Transverse colon (tissue), 4 donors: ENCODE data around the gene MPND. TPM values are rescaled to one million over a fixed set of nuclear protein-coding genes. Genes with fewer than 3 reads are reported as not detected.
A peak's percentile ranks its signal among the peaks of the same experiment; 100 is the strongest.

ENCODE experiments used
- DNase-seq: peaks from one replicate; pipeline ENCODE4 v3.0.0-alpha.2; 2019
- H3K27ac ChIP-seq, 4 donors: fragments of 200-600 bp; sonication (generic); 2 replicates each; pipeline ENCODE4 v1.5.1; 2016 to 2018; ENCODE audit warnings: inconsistent platforms in 4 of 4
- H3K27me3 ChIP-seq: fragments of 200-600 bp; sonication (generic); 2 replicates; pipeline ENCODE4 v1.5.1; 2017; ENCODE audit warnings: inconsistent platforms
- H3K36me3 ChIP-seq, 4 donors: fragments of 200-600 bp; sonication (generic); 2 replicates each; pipeline ENCODE4 v1.5.1; 2017 to 2019; ENCODE audit warnings: inconsistent platforms in 4 of 4
- H3K4me1 ChIP-seq, 4 donors: fragments of 200-600 bp; sonication (generic); 2 replicates each; pipeline ENCODE4 v1.5.1; 2017 to 2020; ENCODE audit warnings: inconsistent platforms in 4 of 4
- H3K4me3 ChIP-seq, 4 donors: fragments of 200-600 bp; sonication (generic); 1 replicate in 1 of 4; 2 replicates in 3 of 4; pipeline versions ENCODE4 v1.5.1 to v1.6.1; 2017 to 2019; ENCODE audit warnings: inconsistent platforms in 4 of 4
- H3K9me3 ChIP-seq, 2 donors: fragments of 200-600 bp; sonication (generic); 2 replicates each; pipeline ENCODE4 v1.5.1; 2017 to 2019; ENCODE audit warnings: inconsistent platforms in 2 of 2
- EP300 ChIP-seq: sonication (generic); formaldehyde crosslinking; IDR thresholded peaks from one replicate; pipeline ENCODE4 v1.6.1; 2017; ENCODE audit warnings: antibody characterized with exemption, low read depth
- POLR2A ChIP-seq: fragments of 450-650 bp; IDR thresholded peaks from one replicate; pipeline ENCODE4 v1.6.1; 2016; ENCODE audit warnings: antibody characterized with exemption, mild to moderate bottlenecking, moderate library complexity
- POLR2AphosphoS5 ChIP-seq, 3 donors: sonication (generic); formaldehyde crosslinking; IDR thresholded peaks; one replicate each; pipeline ENCODE4 v1.6.1; 2016; ENCODE audit warnings: antibody characterized with exemption in 3 of 3
- WGBS, 2 donors: methylation state at CpG; one replicate each; pipeline ENCODE4 v1.1.5; 2018; ENCODE audit warnings: low coverage in 1 of 2; 5-methylcytosine and 5-hydroxymethylcytosine counted together
- in situ Hi-C, 4 donors: fragments of 200-750 bp; cut with MboI; loops; one replicate each; pipeline versions ENCODE4 v1.15.0 to v1.15.1; 2017; ENCODE audit warnings: low sequenced_read_pairs in 3 of 4, low pct_ligation_motif_present in 1 of 4, low pct_unique_long_range_greater_than_20kb in 1 of 4
- intact Hi-C: fragments of 100-400 bp; cut with DNase I; formaldehyde crosslinking; loops from one replicate; pipeline ENCODE4 v1.15.1; 2023; ENCODE audit warnings: low total_unique reads
- total RNA-seq, 4 donors: library from RNA; depleted of rRNA; stranded (reverse); fragments of >200 nt; gene quantifications; one replicate each; pipeline ENCODE4 v1.1.0, GENCODE V29; 2016
- TF ChIP-seq, protein P1 (sequence below), 5 experiments: fragments of 200-600 bp in 3 of 5; fragments of 450-650 bp in 2 of 5; sonication (generic) in 3 of 5; IDR thresholded peaks; 1 replicate in 2 of 5; 2 replicates in 3 of 5; pipeline ENCODE4 v1.5.1; 2016 to 2017; ENCODE audit warnings: antibody characterized with exemption in 5 of 5, inconsistent platforms in 3 of 5, mild to moderate bottlenecking in 2 of 5, moderate library complexity in 1 of 5

Gene MPND
- total RNA-seq, 4 donors from 2014 or later: 16.5 to 96.5 (median 33.7) TPM

GRCh38 chr19:4357921-4358326, 14.6 kb downstream of the MPND start:
- no peaks in the 10 kb centered on the region for H3K9me3 ChIP-seq
- no peaks in the 10 kb centered on the region for H3K4me1 ChIP-seq
- no peaks in the 10 kb centered on the region for H3K27me3 ChIP-seq
- no peak for TF ChIP-seq EP300
- TF ChIP-seq, protein P1, sequence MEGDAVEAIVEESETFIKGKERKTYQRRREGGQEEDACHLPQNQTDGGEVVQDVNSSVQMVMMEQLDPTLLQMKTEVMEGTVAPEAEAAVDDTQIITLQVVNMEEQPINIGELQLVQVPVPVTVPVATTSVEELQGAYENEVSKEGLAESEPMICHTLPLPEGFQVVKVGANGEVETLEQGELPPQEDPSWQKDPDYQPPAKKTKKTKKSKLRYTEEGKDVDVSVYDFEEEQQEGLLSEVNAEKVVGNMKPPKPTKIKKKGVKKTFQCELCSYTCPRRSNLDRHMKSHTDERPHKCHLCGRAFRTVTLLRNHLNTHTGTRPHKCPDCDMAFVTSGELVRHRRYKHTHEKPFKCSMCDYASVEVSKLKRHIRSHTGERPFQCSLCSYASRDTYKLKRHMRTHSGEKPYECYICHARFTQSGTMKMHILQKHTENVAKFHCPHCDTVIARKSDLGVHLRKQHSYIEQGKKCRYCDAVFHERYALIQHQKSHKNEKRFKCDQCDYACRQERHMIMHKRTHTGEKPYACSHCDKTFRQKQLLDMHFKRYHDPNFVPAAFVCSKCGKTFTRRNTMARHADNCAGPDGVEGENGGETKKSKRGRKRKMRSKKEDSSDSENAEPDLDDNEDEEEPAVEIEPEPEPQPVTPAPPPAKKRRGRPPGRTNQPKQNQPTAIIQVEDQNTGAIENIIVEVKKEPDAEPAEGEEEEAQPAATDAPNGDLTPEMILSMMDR (IDR thresholded peaks at IDR 0.05): no peak
- DNase-seq: no peak
- no peak overlapping the region for H3K27ac ChIP-seq
- in situ Hi-C loops: loop anchor here in 3 of 4 donors (10.0 to 25.0 kb wide), 3 partner anchors 83 to 96 kb away; partner anchors contain the start of gene SHD (in 1 of the 3)
- H3K36me3 ChIP-seq: no peaks in the 10 kb centered on the region
- intact Hi-C loops: loop anchor here (10.0 kb wide), 1 partner anchor 93 kb away; no protein-coding TSS in a partner anchor
- 89% methylated on average over 11 of the region's 16 CpGs; no CpG with 5 or more reads in 1 of the 2 donors for WGBS, 2 donors
- no peak overlapping the region for H3K4me3 ChIP-seq

DNA sequence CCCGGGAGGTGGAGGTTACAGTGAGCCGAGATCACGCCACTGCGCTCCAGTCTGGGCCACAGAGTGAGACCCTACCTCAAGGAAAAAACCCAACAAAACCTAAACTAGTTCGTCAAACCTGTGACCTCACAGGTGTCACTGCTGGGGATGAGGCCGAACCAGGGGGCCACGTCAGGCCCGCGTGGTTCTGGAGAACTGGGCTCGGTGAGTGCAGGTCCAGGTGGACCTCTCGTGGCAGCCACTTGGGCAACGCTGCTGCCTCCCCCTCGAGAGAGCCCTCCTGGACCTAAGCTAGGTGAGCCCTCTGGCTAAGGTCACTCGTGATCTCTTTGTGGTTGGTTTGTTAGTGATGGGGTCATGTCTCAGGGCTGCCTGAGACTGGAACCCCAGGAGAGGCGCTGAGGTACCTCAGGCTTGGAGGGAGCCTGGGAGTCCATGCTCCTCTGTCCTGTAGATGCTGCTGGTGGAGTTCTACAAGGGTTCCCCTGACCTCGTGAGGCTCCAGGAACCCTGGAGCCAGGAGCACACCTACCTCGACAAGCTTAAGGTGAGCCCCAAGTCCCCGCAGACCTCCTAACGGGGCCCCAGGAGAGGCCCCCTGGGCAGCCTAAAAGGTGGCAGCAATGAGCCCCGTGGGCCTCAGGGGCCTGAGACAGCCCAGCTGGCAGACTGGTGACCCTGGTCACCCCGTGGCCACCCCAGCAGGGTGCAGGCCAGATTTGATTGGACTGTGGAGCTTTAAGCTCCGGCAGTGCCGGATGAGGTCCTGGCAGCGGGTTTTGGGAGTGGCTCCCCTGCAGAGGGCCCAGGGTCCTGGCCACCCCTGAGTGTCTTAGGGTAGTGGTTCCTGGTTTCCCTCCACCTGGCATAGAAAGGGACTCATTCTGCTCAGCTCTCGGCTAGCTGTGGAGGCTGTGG, 15.6 kb downstream of the MPND start:
- no peaks in the 10 kb centered on the region for H3K4me1 ChIP-seq
- H3K27me3 ChIP-seq: no peaks in the 10 kb centered on the region
- TF ChIP-seq EP300: no peak
- no peak for TF ChIP-seq POLR2AphosphoS5 (IDR thresholded peaks at IDR 0.05)
- TF ChIP-seq, protein P1 (IDR thresholded peaks at IDR 0.05): no peak
- TF ChIP-seq POLR2A: no peak
- in situ Hi-C loops (loop anchor here in 3 of 4 donors (10.0 to 25.0 kb wide), 3 partner anchors 84 to 97 kb away; partner anchors contain the start of gene SHD (in 1 of the 3)), intact Hi-C loops (loop anchor here (10.0 kb wide), 1 partner anchor 94 kb away; no protein-coding TSS in a partner anchor)
- H3K9me3 ChIP-seq: no peaks in the 10 kb centered on the region
- DNase-seq: no peak
- H3K27ac ChIP-seq: no peak overlapping the region
- WGBS, 2 donors: 87 to 90% methylated on average over 2 to 20 of the region's 25 CpGs
- H3K4me3 ChIP-seq: no peak overlapping the region
- H3K36me3 ChIP-seq: peaks cover 0 to 2% (median 0%) of the 10 kb centered on the region in 4 donors

DNA sequence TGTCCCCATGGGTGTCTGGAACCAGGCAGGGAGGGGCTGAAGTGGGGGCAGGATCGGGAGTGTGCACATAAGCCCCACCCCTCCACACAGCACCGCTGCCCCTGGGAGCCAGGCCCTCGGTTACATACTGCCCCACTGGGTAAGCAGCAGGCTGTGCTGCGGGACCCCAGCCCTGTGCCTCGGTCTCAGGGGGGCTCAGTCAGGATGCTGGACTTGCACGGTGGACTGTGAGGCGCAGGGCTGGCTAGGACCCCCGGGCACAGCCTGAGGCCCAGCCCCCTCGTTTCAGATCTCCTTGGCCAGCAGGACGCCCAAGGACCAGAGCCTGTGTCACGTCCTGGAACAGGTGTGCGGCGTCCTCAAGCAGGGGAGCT, 16.3 kb downstream of the MPND start:
- Histone ChIP-seq H3K9me3 (no peaks in the 10 kb centered on the region), H3K4me1 (no peaks in the 10 kb centered on the region), H3K27ac (no peak overlapping the region), H3K36me3 (peaks cover 0 to 3% (median 0%) of the 10 kb centered on the region in 4 donors), H3K4me3 (no peak overlapping the region), H3K27me3 (no peaks in the 10 kb centered on the region)
- intact Hi-C loops: loop anchor here (10.0 kb wide), 1 partner anchor 95 kb away; no protein-coding TSS in a partner anchor
- no peak for TF ChIP-seq EP300
- in situ Hi-C loops: loop anchor here in 3 of 4 donors (10.0 to 25.0 kb wide), 3 partner anchors 85 to 97 kb away; partner anchors contain the start of gene SHD (in 1 of the 3)
- no peak for DNase-seq
- 79% methylated on average over 10 of the region's 13 CpGs; no CpG with 5 or more reads in 1 of the 2 donors for WGBS, 2 donors

DNA sequence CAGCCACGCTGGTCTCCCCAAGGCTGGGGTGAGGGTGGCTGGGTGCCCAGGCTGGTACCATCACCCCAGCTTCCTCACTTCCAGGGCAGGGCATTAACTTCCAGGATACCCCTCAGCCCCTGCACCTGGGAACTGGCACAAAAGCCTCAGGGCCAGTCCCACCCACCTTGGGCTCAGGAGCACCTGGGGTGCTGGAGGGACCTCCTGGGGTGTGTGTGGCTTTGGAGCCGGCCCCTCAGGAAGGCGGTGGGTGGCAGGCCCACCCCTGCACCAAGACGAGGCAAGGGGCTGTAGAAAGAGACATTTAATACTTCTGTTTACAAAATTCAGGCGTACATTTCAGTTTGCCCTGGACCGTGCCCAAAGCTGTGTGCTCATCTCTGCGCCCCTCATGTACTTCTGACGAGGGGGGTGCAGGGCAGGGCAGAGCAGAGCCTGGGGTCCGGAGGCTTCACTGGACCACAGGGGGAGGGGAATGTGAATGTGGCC, 16.8 kb downstream of the MPND start:
- intact Hi-C loops (no loop called here), in situ Hi-C loops (loop anchor here in 1 of 4 donors (25.0 kb wide), 1 partner anchor 98 kb away; no protein-coding TSS in a partner anchor)
- peak overlapping the region in 1 of 4 donors; percentile 15 for H3K27ac ChIP-seq
- 65% methylated on average over 9 of the region's 9 CpGs; no CpG with 5 or more reads in 1 of the 2 donors for WGBS, 2 donors
- no peaks in the 10 kb centered on the region for H3K9me3 ChIP-seq
- H3K36me3 ChIP-seq: peaks cover 0 to 3% (median 0%) of the 10 kb centered on the region in 4 donors
- H3K4me1 ChIP-seq: peaks cover 0 to 2% (median 0%) of the 10 kb centered on the region in 4 donors
- no peak for TF ChIP-seq POLR2AphosphoS5 (IDR thresholded peaks at IDR 0.05)
- no peak for TF ChIP-seq EP300
- TF ChIP-seq, protein P1 (IDR thresholded peaks at IDR 0.05): no peak
- no peak for TF ChIP-seq POLR2A
- no peaks in the 10 kb centered on the region for H3K27me3 ChIP-seq
- no peak for DNase-seq
- H3K4me3 ChIP-seq: no peak overlapping the region
